Fibroblast of lung (primary cell): ENCODE data around the gene TAT. TPM values are rescaled to one million over a fixed set of nuclear protein-coding genes. Genes with fewer than 3 reads are reported as not detected.
"Not testable (repeated sequence)": the region's sequence is repeated elsewhere in the genome, so short reads cannot be mapped to it uniquely, and the experiment has no call there.

Experiments used
- DNase-seq, 2 donors: peaks; one replicate each; pipeline versions ENCODE4 v3.0.0 to v3.0.0-alpha.2; 2010; ENCODE audit warnings: low read depth in 2 of 2
- H2AFZ ChIP-seq: 2 replicates; pipeline ENCODE4 v1.5.1; 2012; ENCODE audit warnings: low read length, control low read depth, inconsistent platforms
- H3K27ac ChIP-seq: 2 replicates; pipeline ENCODE4 v1.5.1; 2011; ENCODE audit warnings: low read length, control low read depth; ENCODE audit not compliant: insufficient read depth
- H3K27me3 ChIP-seq: 2 replicates; pipeline ENCODE4 v1.5.1; 2011; ENCODE audit warnings: mild to moderate bottlenecking, low read length; ENCODE audit not compliant: control insufficient read depth, insufficient read depth
- H3K36me3 ChIP-seq: 2 replicates; pipeline ENCODE4 v1.5.1; 2011; ENCODE audit warnings: low read length; ENCODE audit not compliant: control insufficient read depth, insufficient read depth
- H3K4me1 ChIP-seq: 2 replicates; pipeline ENCODE4 v1.5.1; 2011; ENCODE audit warnings: low read length; ENCODE audit not compliant: control insufficient read depth, insufficient read depth; ENCODE audit errors: extremely low read depth
- H3K4me2 ChIP-seq: 2 replicates; pipeline ENCODE4 v1.5.1; 2011; ENCODE audit warnings: low read length, control low read depth; ENCODE audit not compliant: insufficient read depth; ENCODE audit errors: extremely low read depth
- H3K4me3 ChIP-seq, 4 experiments: fragments of 200-600 bp in 1 of 4; sonication (generic) in 1 of 4; replicated peaks in 1 of 4; 2 replicates each; pipeline ENCODE4 v1.5.1; 2011 to 2016; ENCODE audit warnings: low read length in 4 of 4, low read depth in 3 of 4, mild to moderate bottlenecking in 3 of 4, control low read depth in 2 of 4, inconsistent platforms in 1 of 4, mixed read lengths in 1 of 4; ENCODE audit not compliant: insufficient read depth in 1 of 4; ENCODE audit errors: control extremely low read depth in 1 of 4
- H3K79me2 ChIP-seq: 2 replicates; pipeline ENCODE4 v1.5.1; 2012; ENCODE audit warnings: mild to moderate bottlenecking, low read length, inconsistent platforms; ENCODE audit not compliant: control insufficient read depth, insufficient read depth
- H3K9ac ChIP-seq: 2 replicates; pipeline ENCODE4 v1.5.1; 2011; ENCODE audit warnings: mild to moderate bottlenecking, low read length, control low read depth; ENCODE audit not compliant: insufficient read depth
- H3K9me3 ChIP-seq: 2 replicates; pipeline ENCODE4 v1.5.1; 2012; ENCODE audit warnings: low read depth, low read length; ENCODE audit not compliant: control insufficient read depth, insufficient read depth
- H4K20me1 ChIP-seq: 2 replicates; pipeline ENCODE4 v1.5.1; 2011; ENCODE audit warnings: low read length; ENCODE audit not compliant: control insufficient read depth, insufficient read depth; ENCODE audit errors: extremely low read depth
- EZH2 ChIP-seq: IDR thresholded peaks from 2 replicates; pipeline ENCODE4 v1.5.1; 2012; ENCODE audit warnings: low read length, control low read depth, mild to moderate bottlenecking; ENCODE audit errors: missing control alignments
- polyA plus RNA-seq, 2 donors: library from polyadenylated mRNA; depleted of rRNA in 1 of 2; stranded (reverse) in 1 of 2; unstranded in 1 of 2; fragments of >200 nt; gene quantifications; 2 replicates each; pipeline ENCODE4 v1.2.1, GENCODE V29; 2011 to 2012; ENCODE audit warnings: missing spikeins in 1 of 2
- total RNA-seq: library from RNA; depleted of rRNA; stranded (reverse); fragments of >200 nt; gene quantifications from 2 replicates; pipeline ENCODE4 v1.2.1, GENCODE V29; 2014
- TF ChIP-seq, protein P1 (sequence below), 2 donors: IDR thresholded peaks in 1 of 2; conservative IDR thresholded peaks in 1 of 2; 1 replicate in 1 of 2; 2 replicates in 1 of 2; pipeline ENCODE4 v1.5.1; 2011 to 2012; ENCODE audit warnings: low read length in 2 of 2, control low read depth in 1 of 2, inconsistent platforms in 1 of 2, low read depth in 1 of 2, mild to moderate bottlenecking in 1 of 2

The TAT gene
- total and polyA plus RNA-seq, 2 donors (not counting 1 experiment from before 2014, with no cell fraction given) = not detected

DNA sequence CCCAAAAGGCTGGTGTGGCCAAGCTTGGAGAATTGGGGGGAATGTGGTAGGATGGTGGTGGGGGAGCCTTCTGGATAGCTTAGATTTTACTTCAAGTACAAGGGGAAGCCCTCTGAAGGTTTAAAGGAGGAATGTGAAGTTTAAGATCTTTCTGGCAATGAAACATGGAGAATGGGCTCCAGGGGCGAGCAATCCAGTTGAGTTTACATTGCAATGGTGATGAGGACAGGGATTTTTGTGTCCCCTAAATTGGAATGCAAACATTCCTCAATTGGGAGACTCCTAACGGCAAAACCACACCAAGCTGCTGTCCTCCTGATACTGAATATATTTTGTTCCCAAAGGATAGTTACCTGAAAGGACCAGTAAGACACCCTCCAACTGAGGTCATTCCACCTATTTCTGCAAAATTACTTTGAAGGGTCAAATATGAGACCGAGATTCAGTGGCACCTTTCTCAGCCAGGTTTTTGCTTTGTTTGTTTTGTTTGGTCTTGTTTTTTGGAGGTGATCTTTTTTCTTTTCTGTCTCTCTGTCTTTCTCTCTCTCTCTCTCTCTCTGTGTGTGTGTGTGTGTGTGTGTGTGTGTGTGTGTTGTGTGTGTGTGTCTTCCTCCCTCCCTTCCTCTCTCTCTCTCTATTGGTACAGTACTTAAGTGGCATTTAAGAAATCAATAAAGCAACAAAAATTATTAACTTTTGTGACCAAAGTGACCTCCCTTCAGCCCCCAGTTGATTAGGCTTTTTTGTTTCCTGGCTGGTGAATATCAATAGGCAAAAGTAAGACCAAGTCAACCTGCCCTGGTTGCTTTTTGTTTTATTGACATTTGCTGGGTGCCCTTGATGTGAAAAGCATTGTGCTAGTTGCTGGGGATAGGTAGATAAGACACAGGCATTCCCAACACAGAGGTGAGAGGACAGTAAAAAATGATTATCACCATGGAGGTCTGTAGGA is 16.4 kb upstream of the TAT start:
- Histone ChIP-seq H3K4me2 (no peak overlapping the region), H3K9me3 (no peaks in the 10 kb centered on the region), H3K27ac (no peak overlapping the region), H3K4me1 (no peaks in the 10 kb centered on the region), H2AFZ (no peak overlapping the region), H3K36me3 (no peaks in the 10 kb centered on the region), H4K20me1 (no peaks in the 10 kb centered on the region), H3K79me2 (no peaks in the 10 kb centered on the region), H3K27me3 (no peaks in the 10 kb centered on the region), H3K4me3 (no peak overlapping the region), H3K9ac (no peak overlapping the region)
- TF ChIP-seq EZH2 = no peak
- TF ChIP-seq, protein P1, sequence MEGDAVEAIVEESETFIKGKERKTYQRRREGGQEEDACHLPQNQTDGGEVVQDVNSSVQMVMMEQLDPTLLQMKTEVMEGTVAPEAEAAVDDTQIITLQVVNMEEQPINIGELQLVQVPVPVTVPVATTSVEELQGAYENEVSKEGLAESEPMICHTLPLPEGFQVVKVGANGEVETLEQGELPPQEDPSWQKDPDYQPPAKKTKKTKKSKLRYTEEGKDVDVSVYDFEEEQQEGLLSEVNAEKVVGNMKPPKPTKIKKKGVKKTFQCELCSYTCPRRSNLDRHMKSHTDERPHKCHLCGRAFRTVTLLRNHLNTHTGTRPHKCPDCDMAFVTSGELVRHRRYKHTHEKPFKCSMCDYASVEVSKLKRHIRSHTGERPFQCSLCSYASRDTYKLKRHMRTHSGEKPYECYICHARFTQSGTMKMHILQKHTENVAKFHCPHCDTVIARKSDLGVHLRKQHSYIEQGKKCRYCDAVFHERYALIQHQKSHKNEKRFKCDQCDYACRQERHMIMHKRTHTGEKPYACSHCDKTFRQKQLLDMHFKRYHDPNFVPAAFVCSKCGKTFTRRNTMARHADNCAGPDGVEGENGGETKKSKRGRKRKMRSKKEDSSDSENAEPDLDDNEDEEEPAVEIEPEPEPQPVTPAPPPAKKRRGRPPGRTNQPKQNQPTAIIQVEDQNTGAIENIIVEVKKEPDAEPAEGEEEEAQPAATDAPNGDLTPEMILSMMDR (conservative IDR thresholded peaks at IDR 0.05 in 1 of 2, IDR thresholded peaks at IDR 0.05 in 1 of 2; ENCODE audit: low read depth in 1 of 2, low read length in 2 of 2) = no peak
- DNase-seq = no peak

- no peaks in the 10 kb centered on the region for H3K79me2 ChIP-seq
- no peak overlapping the region for H3K4me3 ChIP-seq
- no peaks in the 10 kb centered on the region for H3K27me3 ChIP-seq
- DNase-seq = no peak
- H3K27ac ChIP-seq = no peak overlapping the region
- H3K9me3 ChIP-seq = no peaks in the 10 kb centered on the region
- TF ChIP-seq, protein P1 (conservative IDR thresholded peaks at IDR 0.05 in 1 of 2, IDR thresholded peaks at IDR 0.05 in 1 of 2; ENCODE audit: low read depth in 1 of 2, low read length in 2 of 2) = no peak
- TF ChIP-seq EZH2 = no peak
- no peak overlapping the region for H3K4me2 ChIP-seq
- H2AFZ ChIP-seq = no peak overlapping the region
- no peaks in the 10 kb centered on the region for H3K4me1 ChIP-seq
- no peaks in the 10 kb centered on the region for H3K36me3 ChIP-seq
- no peak overlapping the region for H3K9ac ChIP-seq
- H4K20me1 ChIP-seq = no peaks in the 10 kb centered on the region
Observed at GRCh38 chr16:71591917-71592316, 15.0 kb upstream of the TAT start.

DNA sequence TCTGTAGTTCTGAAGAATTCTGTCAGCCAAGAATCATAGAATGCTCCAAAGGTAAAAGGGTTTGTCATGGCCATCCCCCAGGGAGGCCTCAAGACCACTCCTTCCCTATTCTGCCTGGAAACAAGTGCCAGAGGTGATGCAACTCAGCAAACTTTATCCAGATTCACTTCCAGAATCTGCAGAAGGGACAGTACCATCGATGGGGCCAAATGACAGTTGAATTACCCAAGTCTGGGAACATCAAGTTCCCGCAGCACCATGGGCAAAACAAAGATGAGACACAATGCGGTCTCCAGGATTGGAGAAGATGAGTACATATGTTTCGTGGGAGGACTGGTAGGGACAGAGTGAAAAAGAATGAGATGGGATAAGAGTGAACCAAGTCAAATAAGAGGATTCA is 13.7 kb upstream of the TAT start:
- H3K36me3 ChIP-seq = no peaks in the 10 kb centered on the region
- no peaks in the 10 kb centered on the region for H3K27me3 ChIP-seq
- H2AFZ ChIP-seq = no peak overlapping the region
- H3K9ac ChIP-seq = no peak overlapping the region
- H3K79me2 ChIP-seq = no peaks in the 10 kb centered on the region
- no peaks in the 10 kb centered on the region for H3K9me3 ChIP-seq
- no peak overlapping the region for H3K4me3 ChIP-seq
- DNase-seq = no peak
- TF ChIP-seq, protein P1 (conservative IDR thresholded peaks at IDR 0.05 in 1 of 2, IDR thresholded peaks at IDR 0.05 in 1 of 2; ENCODE audit: low read depth in 1 of 2, low read length in 2 of 2) = no peak
- no peak for TF ChIP-seq EZH2
- no peaks in the 10 kb centered on the region for H3K4me1 ChIP-seq
- no peak overlapping the region for H3K27ac ChIP-seq
- H4K20me1 ChIP-seq = no peaks in the 10 kb centered on the region
- no peak overlapping the region for H3K4me2 ChIP-seq

- not testable (repeated sequence) for H3K9ac ChIP-seq, H3K9me3 ChIP-seq, H3K79me2 ChIP-seq, H3K4me2 ChIP-seq, H3K27ac ChIP-seq, H2AFZ ChIP-seq, H3K36me3 ChIP-seq, DNase-seq, H3K4me1 ChIP-seq, H3K4me3 ChIP-seq, H3K27me3 ChIP-seq, H4K20me1 ChIP-seq
Observed at GRCh38 chr16:71590071-71590470, 13.2 kb upstream of the TAT start.
